Measurements from ENCODE around the gene POLL.

The POLL gene

GRCh38 chr10:101573885-101574753, 13.9 kb downstream of the POLL start:
- no peak for DNase-seq

GRCh38 chr10:101572785-101573184, 15.3 kb downstream of the POLL start:
- no peak for DNase-seq

- DNase-seq: no peak
Measured at GRCh38 chr10:101572126-101572525, 15.9 kb downstream of the POLL start.

GRCh38 chr10:101571271-101571925, 16.7 kb downstream of the POLL start:
- DNase-seq: no peak

GRCh38 chr10:101570428-101571270, 17.4 kb downstream of the POLL start:
- peak; percentile 11 for DNase-seq

- no peak for DNase-seq
Measured at GRCh38 chr10:101569622-101570427, 18.2 kb downstream of the POLL start.

- no peak for DNase-seq
Measured at GRCh38 chr10:101569323-101569621, 18.8 kb downstream of the POLL start.

- no peak for DNase-seq
Measured at GRCh38 chr10:101568054-101568745, 19.9 kb downstream of the POLL start.

- no peak for DNase-seq
Measured at GRCh38 chr10:101567165-101568006, 20.7 kb downstream of the POLL start.

GRCh38 chr10:101566333-101567164, 21.5 kb downstream of the POLL start:
- DNase-seq: peak; percentile 33

GRCh38 chr10:101565936-101566332, 22.1 kb downstream of the POLL start:
- no peak for DNase-seq

GRCh38 chr10:101565370-101565900, 22.6 kb downstream of the POLL start:
- DNase-seq: no peak

- no peak for DNase-seq
Measured at GRCh38 chr10:101564490-101564991, 23.5 kb downstream of the POLL start.

- no peak for DNase-seq
Measured at GRCh38 chr10:101563497-101564040, 24.5 kb downstream of the POLL start.

GRCh38 chr10:101563007-101563406, 25.1 kb downstream of the POLL start:
- DNase-seq: no peak

GRCh38 chr10:101562231-101562630, 25.8 kb downstream of the POLL start:
- no peak for DNase-seq

GRCh38 chr10:101561068-101561915, 26.8 kb downstream of the POLL start:
- no peak for DNase-seq

- DNase-seq: no peak
Measured at GRCh38 chr10:101560298-101561067, 27.6 kb downstream of the POLL start.
